ENCODE data around the gene STYXL1. TPM values are rescaled to one million over a fixed set of nuclear protein-coding genes. Genes with fewer than 3 reads are reported as not detected.
A peak's percentile ranks its signal among the peaks of the same experiment; 100 is the strongest.

Gene STYXL1
- total and polyA plus RNA-seq, 2 experiments from 2014 or later = 42.5 to 54.7 TPM

DNA sequence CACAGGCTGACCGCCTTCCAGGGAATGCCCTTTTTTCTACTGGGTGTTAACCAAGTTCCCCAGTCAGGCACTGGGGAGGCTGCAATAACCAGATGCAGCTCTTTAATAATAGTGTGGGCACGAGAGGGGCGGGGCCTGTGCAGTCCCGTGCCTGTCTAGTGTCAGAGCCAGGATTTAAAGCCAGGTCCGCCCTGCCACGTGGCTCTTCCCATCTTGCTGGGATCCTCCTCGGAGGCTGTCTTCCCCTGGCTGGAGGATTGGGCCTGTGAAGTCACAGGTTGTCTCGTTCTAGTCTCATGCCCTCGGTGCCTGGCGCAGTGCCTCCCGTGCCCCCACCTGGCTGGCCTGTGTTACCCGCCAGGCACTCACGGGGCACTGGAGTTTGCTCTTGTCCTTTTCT lies 78.6 kb downstream of the STYXL1 start:
- H3K9me2 ChIP-seq (ENCODE audit: insufficient read depth) = no peaks in the 10 kb centered on the region
- H3K79me2 ChIP-seq (ENCODE audit: insufficient read depth) = 0 out of 2 replicates have a peak, but pooled peaks cover 2% of the 10 kb centered on the region
- H3K27me3 ChIP-seq (replicated peaks; ENCODE audit: insufficient read depth) = no peaks in the 10 kb centered on the region
- 51 to 58% methylated on average over 13 of the region's 13 CpGs for WGBS, 2 experiments (ENCODE audit: low coverage in 1 of 2, low lambda C conversion rate in 2 of 2, missing lambda C conversion rate in 2 of 2)
- no peaks in the 10 kb centered on the region for H4K20me1 ChIP-seq (ENCODE audit: insufficient read depth)
- H3K27ac ChIP-seq = no peak overlapping the region
- H3K36me3 ChIP-seq (ENCODE audit: low read depth) = peaks cover 6% of the 10 kb centered on the region; the same call in 1 of the 2 replicates
- no peaks in the 10 kb centered on the region for H3K9me3 ChIP-seq (ENCODE audit: low read depth)
- H2AFZ ChIP-seq = no peak overlapping the region
- TF ChIP-seq EZH2phosphoT487 (IDR thresholded peaks at IDR 0.05; ENCODE audit: insufficient read depth, low read depth) (no peak), EZH2 (IDR thresholded peaks at IDR 0.05; ENCODE audit: insufficient read depth, poor library complexity, severe bottlenecking) (no peak)
- H3K4me3 ChIP-seq = no peak overlapping the region
- no peak overlapping the region for H3K9ac ChIP-seq
- DNase-seq = peak; percentile 57
- H3F3A ChIP-seq (ENCODE audit: insufficient read depth) = no peaks in the 10 kb centered on the region
- in situ Hi-C loops (cut with MboI) = no loop called here
- peaks cover 7% of the 10 kb centered on the region for H3K4me1 ChIP-seq (ENCODE audit: insufficient read depth)
- no peak overlapping the region for H3K4me2 ChIP-seq (ENCODE audit: unreplicated experiment)

DNA sequence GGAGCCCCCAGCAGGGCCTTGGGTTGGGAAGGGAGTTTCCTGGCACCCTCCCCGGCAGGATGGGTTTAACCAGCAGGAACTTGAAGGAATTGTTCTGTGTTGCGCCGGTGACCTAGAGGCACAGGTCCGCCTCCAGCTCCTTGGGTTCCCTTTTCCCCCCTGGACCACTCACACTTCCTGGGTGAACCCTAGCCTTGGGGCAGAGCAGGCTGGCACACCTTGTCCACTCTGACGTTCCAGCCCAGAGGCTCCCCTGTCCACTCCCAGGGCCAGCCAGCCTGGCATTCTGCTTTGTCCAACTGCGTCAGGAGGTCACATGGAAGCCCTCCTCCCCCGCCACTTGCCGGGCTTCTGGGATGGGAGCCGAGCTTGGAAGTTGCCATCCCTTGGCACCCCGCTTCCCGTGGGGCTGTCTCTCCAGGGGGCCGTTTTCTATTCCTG lies 79.2 kb downstream of the STYXL1 start:
- WGBS, 2 experiments (ENCODE audit: low coverage in 1 of 2, low lambda C conversion rate in 2 of 2, missing lambda C conversion rate in 2 of 2) = 56 to 68% methylated on average over 9 of the region's 12 CpGs
- no peak for DNase-seq
- H3K79me2 ChIP-seq (ENCODE audit: insufficient read depth) = 0 out of 2 replicates have a peak, but pooled peaks cover 4% of the 10 kb centered on the region
- H3F3A ChIP-seq (ENCODE audit: insufficient read depth) = no peaks in the 10 kb centered on the region
- H4K20me1 ChIP-seq (ENCODE audit: insufficient read depth) = no peaks in the 10 kb centered on the region
- no peak overlapping the region for H3K9ac ChIP-seq
- TF ChIP-seq EZH2 (IDR thresholded peaks at IDR 0.05; ENCODE audit: insufficient read depth, poor library complexity, severe bottlenecking) (no peak), EZH2phosphoT487 (IDR thresholded peaks at IDR 0.05; ENCODE audit: insufficient read depth, low read depth) (no peak)
- peaks cover 2% of the 10 kb centered on the region; the same call in 1 of the 2 replicates for H3K36me3 ChIP-seq (ENCODE audit: low read depth)
- peaks cover 8% of the 10 kb centered on the region for H3K4me1 ChIP-seq (ENCODE audit: insufficient read depth)
- H3K27ac ChIP-seq = no peak overlapping the region
- H3K4me3 ChIP-seq = no peak overlapping the region
- in situ Hi-C loops (cut with MboI) = no loop called here
- no peak overlapping the region for H2AFZ ChIP-seq
- H3K27me3 ChIP-seq (replicated peaks; ENCODE audit: insufficient read depth) = no peaks in the 10 kb centered on the region
- H3K9me2 ChIP-seq (ENCODE audit: insufficient read depth) = no peaks in the 10 kb centered on the region
- no peaks in the 10 kb centered on the region for H3K9me3 ChIP-seq (ENCODE audit: low read depth)
- no peak overlapping the region for H3K4me2 ChIP-seq (ENCODE audit: unreplicated experiment)

DNA sequence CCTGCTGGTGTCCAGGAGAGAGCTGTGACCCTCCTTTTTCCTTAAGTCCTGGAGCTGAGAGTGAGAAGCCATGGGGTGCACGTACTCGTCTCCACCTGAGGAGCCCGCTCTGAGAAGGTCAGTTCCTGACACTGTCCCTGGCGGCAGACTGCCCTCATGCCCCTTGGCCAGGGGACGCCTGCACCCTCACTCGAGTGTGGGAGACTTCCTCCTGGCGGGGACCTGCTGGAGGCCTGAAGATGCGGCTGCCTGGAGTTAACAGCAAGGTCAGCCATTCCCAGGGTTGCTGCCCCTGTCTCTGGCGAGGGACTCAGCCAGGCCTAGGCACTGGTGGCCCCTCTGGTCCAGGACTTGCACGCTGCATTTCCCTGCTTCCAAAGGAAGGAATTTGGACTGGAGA lies 79.8 kb downstream of the STYXL1 start:
- 80 to 84% methylated on average over 10 of the region's 10 CpGs for WGBS, 2 experiments (ENCODE audit: low coverage in 1 of 2, low lambda C conversion rate in 2 of 2, missing lambda C conversion rate in 2 of 2)
- in situ Hi-C loops (cut with MboI) = no loop called here
- H3K4me3 ChIP-seq = no peak overlapping the region
- H4K20me1 ChIP-seq (ENCODE audit: insufficient read depth) = no peaks in the 10 kb centered on the region
- peaks cover 5% of the 10 kb centered on the region; the same call in 1 of the 2 replicates for H3F3A ChIP-seq (ENCODE audit: insufficient read depth)
- no peak overlapping the region for H2AFZ ChIP-seq
- peaks cover 2% of the 10 kb centered on the region; the same call in 1 of the 2 replicates for H3K36me3 ChIP-seq (ENCODE audit: low read depth)
- H3K27ac ChIP-seq = no peak overlapping the region
- no peak overlapping the region for H3K9ac ChIP-seq
- no peak overlapping the region for H3K4me2 ChIP-seq (ENCODE audit: unreplicated experiment)
- TF ChIP-seq EZH2 (IDR thresholded peaks at IDR 0.05; ENCODE audit: insufficient read depth, poor library complexity, severe bottlenecking) (no peak), EZH2phosphoT487 (IDR thresholded peaks at IDR 0.05; ENCODE audit: insufficient read depth, low read depth) (no peak)
- 0 out of 2 replicates have a peak, but pooled peaks cover 4% of the 10 kb centered on the region for H3K79me2 ChIP-seq (ENCODE audit: insufficient read depth)
- H3K9me2 ChIP-seq (ENCODE audit: insufficient read depth) = no peaks in the 10 kb centered on the region
- no peaks in the 10 kb centered on the region for H3K27me3 ChIP-seq (replicated peaks; ENCODE audit: insufficient read depth)
- H3K9me3 ChIP-seq (ENCODE audit: low read depth) = no peaks in the 10 kb centered on the region
- DNase-seq = no peak
- peaks cover 13% of the 10 kb centered on the region for H3K4me1 ChIP-seq (ENCODE audit: insufficient read depth)

DNA sequence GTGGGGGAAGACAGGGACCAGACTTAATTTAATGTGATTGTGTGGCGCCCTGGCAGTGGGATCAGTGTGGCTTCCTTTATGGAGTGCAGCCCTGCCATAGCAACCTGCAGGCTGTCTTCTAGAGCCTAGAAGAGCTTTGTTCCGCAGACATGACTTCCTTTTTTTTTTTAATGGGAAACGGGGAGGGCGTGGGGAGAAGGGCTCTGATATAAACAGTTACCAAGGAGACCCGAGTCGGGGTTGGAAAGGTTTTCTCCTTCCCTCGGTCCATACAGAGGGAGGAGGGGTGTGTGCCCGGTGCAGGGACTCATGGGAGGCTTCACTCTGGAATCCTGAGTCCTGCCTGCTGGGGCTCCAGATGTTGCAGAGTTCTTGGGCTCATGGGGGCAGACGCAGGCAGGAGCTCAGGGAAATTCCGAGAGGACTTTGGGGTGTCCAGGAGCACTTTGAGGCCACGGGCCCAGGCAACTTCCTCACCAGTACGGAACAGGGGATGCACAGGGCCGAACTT lies 80.3 kb downstream of the STYXL1 start:
- no peak overlapping the region for H3K4me2 ChIP-seq (ENCODE audit: unreplicated experiment)

More for the DNA sequence above, 80.3 kb downstream of the STYXL1 start:
- Histone ChIP-seq H3K4me3 (no peak overlapping the region), H3K9me3 (ENCODE audit: low read depth) (no peaks in the 10 kb centered on the region), H3K9me2 (ENCODE audit: insufficient read depth) (no peaks in the 10 kb centered on the region), H3K79me2 (ENCODE audit: insufficient read depth) (0 out of 2 replicates have a peak, but pooled peaks cover 4% of the 10 kb centered on the region), H4K20me1 (ENCODE audit: insufficient read depth) (no peaks in the 10 kb centered on the region), H2AFZ (no peak overlapping the region), H3K27ac (no peak overlapping the region), H3K36me3 (ENCODE audit: low read depth) (no peaks in the 10 kb centered on the region), H3F3A (ENCODE audit: insufficient read depth) (peaks cover 10% of the 10 kb centered on the region; the same call in 1 of the 2 replicates), H3K27me3 (replicated peaks; ENCODE audit: insufficient read depth) (no peaks in the 10 kb centered on the region), H3K9ac (no peak overlapping the region), H3K4me1 (ENCODE audit: insufficient read depth) (peaks cover 17% of the 10 kb centered on the region)
- in situ Hi-C loops (cut with MboI) = no loop called here
- DNase-seq = no peak
- 55 to 65% methylated on average over 13 of the region's 13 CpGs for WGBS, 2 experiments (ENCODE audit: low coverage in 1 of 2, low lambda C conversion rate in 2 of 2, missing lambda C conversion rate in 2 of 2)
- TF ChIP-seq EZH2 (IDR thresholded peaks at IDR 0.05; ENCODE audit: insufficient read depth, poor library complexity, severe bottlenecking) = no peak
- no peak for TF ChIP-seq EZH2phosphoT487 (IDR thresholded peaks at IDR 0.05; ENCODE audit: insufficient read depth, low read depth)

Measured in GM23248 (cell line).